K562 (cell line): ENCODE measurements around the gene CHTOP. TPM values are rescaled to one million over a fixed set of nuclear protein-coding genes. Genes with fewer than 3 reads are reported as not detected.

ENCODE experiments used
- CAMTA2 ChIP-seq: fragments of 250-450 bp; sonication (Bioruptor Pico); conservative IDR thresholded peaks from 2 replicates; pipeline ENCODE4 v1.5.1; 2022
- CBX1 ChIP-seq: sonication (generic); IDR thresholded peaks from 2 replicates; pipeline ENCODE4 v1.6.1; 2016; ENCODE audit warnings: antibody characterized with exemption, low read depth, mild to moderate bottlenecking
- ESRRA ChIP-seq: fragments of 450-650 bp; IDR thresholded peaks from 2 replicates; pipeline ENCODE4 v1.6.1; 2014; ENCODE audit warnings: low read depth, mild to moderate bottlenecking, moderate library complexity, borderline replicate concordance
- FIP1L1 ChIP-seq: fragments of 200-400 bp; formaldehyde crosslinking; IDR thresholded peaks from 2 replicates; pipeline ENCODE4 v1.6.1; 2018; ENCODE audit warnings: mild to moderate bottlenecking, low read depth, low read length; ENCODE audit not compliant: poor library complexity, severe bottlenecking
- MBD2 ChIP-seq: sonication (generic); IDR thresholded peaks from 2 replicates; pipeline ENCODE4 v1.6.1; 2016; ENCODE audit warnings: low read depth, borderline replicate concordance
- MXI1 ChIP-seq: IDR thresholded peaks from 2 replicates; pipeline ENCODE4 v1.6.1; 2011; ENCODE audit warnings: low read depth, mild to moderate bottlenecking, improper control_type of control experiment, low read length
- OTX1 ChIP-seq: fragments of 450-650 bp; formaldehyde crosslinking; IDR thresholded peaks from 2 replicates; pipeline ENCODE4 v1.4.0; 2022; ENCODE audit warnings: mild to moderate bottlenecking
- POLR3A ChIP-seq: IDR thresholded peaks from 2 replicates; pipeline ENCODE4 v1.6.1; 2011; ENCODE audit warnings: borderline replicate concordance, mild to moderate bottlenecking, moderate library complexity; ENCODE audit not compliant: insufficient read length, insufficient read depth; ENCODE audit errors: extremely low read depth
- SAFB ChIP-seq: fragments of 200-400 bp; formaldehyde crosslinking; IDR thresholded peaks from 2 replicates; pipeline ENCODE4 v1.6.1; 2017; ENCODE audit warnings: low read depth, low read length, borderline replicate concordance
- SETDB1 ChIP-seq: IDR thresholded peaks from one replicate; pipeline ENCODE4 v1.6.1; 2012; ENCODE audit warnings: low read length, control low read depth, inconsistent platforms
- SREBF1 ChIP-seq: fragments of 150-350 bp; IDR thresholded peaks from 2 replicates; pipeline ENCODE4 v1.6.1; 2014; ENCODE audit warnings: antibody characterized with exemption, low read depth, low read length, borderline replicate concordance
- TBL1XR1 ChIP-seq, 2 experiments: IDR thresholded peaks; 2 replicates each; pipeline ENCODE4 v1.6.1; 2012; ENCODE audit warnings: improper control_type of control experiment in 2 of 2, low read length in 2 of 2, mild to moderate bottlenecking in 1 of 2
- TCF3 ChIP-seq: sonication (generic); formaldehyde crosslinking; IDR thresholded peaks from 2 replicates; pipeline ENCODE4 v1.4.0; 2020; ENCODE audit warnings: mild to moderate bottlenecking, missing genetic modification reagents
- TCF7 ChIP-seq: sonication (generic); IDR thresholded peaks from 2 replicates; pipeline ENCODE4 v1.6.1; 2016; ENCODE audit warnings: antibody characterized with exemption, borderline replicate concordance
- U2AF1 ChIP-seq: fragments of 200-400 bp; formaldehyde crosslinking; optimal IDR thresholded peaks from 2 replicates; pipeline ENCODE3; 2017; ENCODE audit warnings: mild to moderate bottlenecking, low read depth, low read length, moderate library complexity
- ZFP36 ChIP-seq: fragments of 150-350 bp; IDR thresholded peaks from 2 replicates; pipeline ENCODE4 v1.6.1; 2018; ENCODE audit warnings: low read length, low read depth; ENCODE audit not compliant: partially characterized antibody
- ZNF134 ChIP-seq: fragments of 250-450 bp; sonication (Bioruptor Pico); conservative IDR thresholded peaks from 2 replicates; pipeline ENCODE4 v1.4.0; 2020
- ZNF232 ChIP-seq: sonication (generic); formaldehyde crosslinking; IDR thresholded peaks from 2 replicates; pipeline ENCODE4 v1.8.0; 2022; ENCODE audit warnings: mild to moderate bottlenecking, missing genetic modification reagents
- ZNF282 ChIP-seq: sonication (generic); formaldehyde crosslinking; IDR thresholded peaks from 2 replicates; pipeline ENCODE4 v1.8.1; 2023; ENCODE audit warnings: missing genetic modification reagents
- ZNF444 ChIP-seq: fragments of 250-450 bp; sonication (Bioruptor Pico); IDR thresholded peaks from 2 replicates; pipeline ENCODE4 v1.4.0; 2020; ENCODE audit warnings: mild to moderate bottlenecking, moderate library complexity
- ZNF583 ChIP-seq: fragments of 250-450 bp; sonication (Bioruptor Pico); IDR thresholded peaks from 2 replicates; pipeline ENCODE4 v1.4.0; 2020
- ZNF699 ChIP-seq: fragments of 250-450 bp; sonication (Bioruptor Pico); IDR thresholded peaks from 2 replicates; pipeline ENCODE4 v1.8.0; 2021; ENCODE audit warnings: mild to moderate bottlenecking, moderate library complexity; ENCODE audit not compliant: insufficient replicate concordance
- polyA plus RNA-seq, 8 experiments: library from polyadenylated mRNA; depleted of rRNA in 4 of 8; stranded (reverse) in 5 of 8; unstranded in 3 of 8; fragments of >200 nt; fragmentation: Nextera tagmentation in 2 of 8; fragmentation: Illumina TruSeq in 1 of 8; extraction: Ambion mirVana in 2 of 8; extraction: Trizol in 1 of 8; gene quantifications; 2 replicates each; pipeline versions ENCODE4 v1.2.1 to v1.2.3, GENCODE V29; 2011 to 2014; ENCODE audit warnings: inconsistent platforms in 1 of 8, missing spikeins in 1 of 8
- total RNA-seq, 7 experiments: library from RNA; depleted of rRNA in 6 of 7; stranded (reverse); fragments of >200 nt in 6 of 7; fragmentation: Illumina TruSeq in 2 of 7; extraction: Trizol in 2 of 7; gene quantifications; 2 replicates each; pipeline versions ENCODE4 v1.2.1 to v1.2.3, GENCODE V29; 2011 to 2021; ENCODE audit warnings: low replicate concordance in 1 of 7
- TF ChIP-seq, protein P1 (sequence below): sonication (generic); IDR thresholded peaks from 2 replicates; pipeline ENCODE4 v1.6.1; 2016
- TF ChIP-seq, protein P2 (sequence below): fragments of 250-450 bp; sonication (Bioruptor Pico); IDR thresholded peaks from 2 replicates; pipeline ENCODE4 v1.5.0; 2021
- TF ChIP-seq, protein P3 (sequence below): fragments of 250-450 bp; sonication (Bioruptor Pico); IDR thresholded peaks from 2 replicates; pipeline ENCODE4 v1.8.0; 2022; ENCODE audit warnings: inconsistent platforms, mild to moderate bottlenecking, moderate library complexity, borderline replicate concordance
- TF ChIP-seq, protein P4 (sequence below): sonication (generic); formaldehyde crosslinking; IDR thresholded peaks from 2 replicates; pipeline ENCODE4 v1.5.0; 2020; ENCODE audit warnings: missing genetic modification reagents

CHTOP gene
- total and polyA plus RNA-seq, 9 of the 15 experiments (the other 6 are each of a cell fraction or from before 2014, with no cell fraction given), result 10.2 to 91.8 (median 60.8) TPM

DNA sequence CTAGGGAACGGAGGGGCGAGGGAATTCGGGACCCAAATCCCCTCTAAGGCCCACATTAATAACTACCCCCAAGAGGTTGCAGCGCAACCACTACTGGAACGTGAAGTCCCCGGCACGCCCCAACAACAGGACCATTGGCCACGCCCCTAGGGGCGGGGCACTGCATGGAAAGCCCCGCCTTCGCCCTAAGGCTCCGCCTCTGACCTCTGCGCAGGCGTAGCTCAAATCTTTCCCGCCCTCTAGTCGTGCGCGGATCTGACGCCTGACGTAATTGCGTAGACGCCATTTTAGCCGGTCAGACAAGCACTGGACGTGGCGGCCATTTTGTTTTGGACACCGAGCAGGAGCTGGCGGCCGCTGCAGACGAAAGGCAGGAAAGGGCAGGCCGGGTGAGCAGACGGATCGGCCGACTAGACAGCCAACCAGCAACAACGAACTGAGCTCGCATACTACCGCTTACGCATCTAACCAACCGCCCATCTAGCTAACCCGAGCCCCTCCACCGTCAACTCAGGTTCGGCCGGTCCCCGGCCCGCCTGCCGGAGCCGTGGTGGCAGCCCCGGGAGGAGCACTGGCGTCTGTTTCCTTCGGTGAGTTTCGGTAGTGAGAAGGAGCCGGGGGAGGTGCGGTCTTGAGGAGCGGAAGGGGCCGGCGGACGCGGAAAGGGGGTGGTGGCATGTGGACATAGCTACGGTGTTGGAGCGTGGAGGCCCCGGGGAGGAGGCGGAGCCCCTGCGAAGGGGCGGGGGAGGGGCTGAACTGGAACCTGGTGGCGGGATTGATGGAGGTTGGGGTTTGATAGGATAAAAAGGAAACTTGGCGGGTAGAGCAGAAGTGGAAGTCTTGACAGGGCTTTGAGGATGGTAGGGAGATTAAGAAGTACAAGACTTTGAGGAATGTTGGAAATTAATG is at the start of gene CHTOP (continued):
- TF ChIP-seq SETDB1 (no peak), ZNF583 (CRISPR knock-in tag) (0 out of 2 replicates have a peak, but pooled peaks have one; percentile 41), FIP1L1 (peak; percentile 88), ZNF232 (no peak), TCF7 (no peak; the same call in 1 of the 2 replicates), ZNF134 (CRISPR knock-in tag) (no peak), SREBF1 (0 out of 2 replicates have a peak, but pooled peaks have one; percentile 12), TBL1XR1 (IDR thresholded peaks at IDR 0.05; ENCODE audit: low read length in 2 of 2) (0 out of 4 replicates have a peak, but pooled peaks of 1 of the 2 experiments have one; percentile 36), MXI1 (peak; percentile 68), POLR3A (no peak), CBX1 (peak; percentile 83), OTX1 (no peak), ESRRA (peak; percentile 57; the same call in 1 of the 2 replicates), ZNF444 (CRISPR knock-in tag) (no peak), SAFB (no peak), CAMTA2 (CRISPR knock-in tag) (no peak), ZNF699 (CRISPR knock-in tag) (no peak), MBD2 (peak; percentile 41; the same call in 1 of the 2 replicates), U2AF1 (no peak), ZFP36 (peak; percentile 17), ZNF282 (no peak), TCF3 (CRISPR knock-in tag) (no peak)
- TF ChIP-seq, protein P1, sequence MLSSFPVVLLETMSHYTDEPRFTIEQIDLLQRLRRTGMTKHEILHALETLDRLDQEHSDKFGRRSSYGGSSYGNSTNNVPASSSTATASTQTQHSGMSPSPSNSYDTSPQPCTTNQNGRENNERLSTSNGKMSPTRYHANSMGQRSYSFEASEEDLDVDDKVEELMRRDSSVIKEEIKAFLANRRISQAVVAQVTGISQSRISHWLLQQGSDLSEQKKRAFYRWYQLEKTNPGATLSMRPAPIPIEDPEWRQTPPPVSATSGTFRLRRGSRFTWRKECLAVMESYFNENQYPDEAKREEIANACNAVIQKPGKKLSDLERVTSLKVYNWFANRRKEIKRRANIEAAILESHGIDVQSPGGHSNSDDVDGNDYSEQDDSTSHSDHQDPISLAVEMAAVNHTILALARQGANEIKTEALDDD, result no peak
- TF ChIP-seq, protein P2, sequence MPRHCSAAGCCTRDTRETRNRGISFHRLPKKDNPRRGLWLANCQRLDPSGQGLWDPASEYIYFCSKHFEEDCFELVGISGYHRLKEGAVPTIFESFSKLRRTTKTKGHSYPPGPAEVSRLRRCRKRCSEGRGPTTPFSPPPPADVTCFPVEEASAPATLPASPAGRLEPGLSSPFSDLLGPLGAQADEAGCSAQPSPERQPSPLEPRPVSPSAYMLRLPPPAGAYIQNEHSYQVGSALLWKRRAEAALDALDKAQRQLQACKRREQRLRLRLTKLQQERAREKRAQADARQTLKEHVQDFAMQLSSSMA, result 0 out of 2 replicates have a peak, but pooled peaks have one; percentile 64
- TF ChIP-seq, protein P3, sequence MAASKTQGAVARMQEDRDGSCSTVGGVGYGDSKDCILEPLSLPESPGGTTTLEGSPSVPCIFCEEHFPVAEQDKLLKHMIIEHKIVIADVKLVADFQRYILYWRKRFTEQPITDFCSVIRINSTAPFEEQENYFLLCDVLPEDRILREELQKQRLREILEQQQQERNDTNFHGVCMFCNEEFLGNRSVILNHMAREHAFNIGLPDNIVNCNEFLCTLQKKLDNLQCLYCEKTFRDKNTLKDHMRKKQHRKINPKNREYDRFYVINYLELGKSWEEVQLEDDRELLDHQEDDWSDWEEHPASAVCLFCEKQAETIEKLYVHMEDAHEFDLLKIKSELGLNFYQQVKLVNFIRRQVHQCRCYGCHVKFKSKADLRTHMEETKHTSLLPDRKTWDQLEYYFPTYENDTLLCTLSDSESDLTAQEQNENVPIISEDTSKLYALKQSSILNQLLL (CRISPR knock-in tag), result no peak
- TF ChIP-seq, protein P4, sequence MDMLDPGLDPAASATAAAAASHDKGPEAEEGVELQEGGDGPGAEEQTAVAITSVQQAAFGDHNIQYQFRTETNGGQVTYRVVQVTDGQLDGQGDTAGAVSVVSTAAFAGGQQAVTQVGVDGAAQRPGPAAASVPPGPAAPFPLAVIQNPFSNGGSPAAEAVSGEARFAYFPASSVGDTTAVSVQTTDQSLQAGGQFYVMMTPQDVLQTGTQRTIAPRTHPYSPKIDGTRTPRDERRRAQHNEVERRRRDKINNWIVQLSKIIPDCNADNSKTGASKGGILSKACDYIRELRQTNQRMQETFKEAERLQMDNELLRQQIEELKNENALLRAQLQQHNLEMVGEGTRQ (CRISPR knock-in tag), result no peak
